Right lobe of liver (tissue), 6 donors: ENCODE measurements around the gene PPARA. TPM values are rescaled to one million over a fixed set of nuclear protein-coding genes. Genes with fewer than 3 reads are reported as not detected.
A peak's percentile ranks its signal among the peaks of the same experiment; 100 is the strongest.

ENCODE experiments used
- ATAC-seq, 4 donors: fragments of 200-7000 bp; cut with Tn5 transposase; one replicate each; pipeline ENCODE4 v1.9.1; 2020; ENCODE audit warnings: mild to moderate bottlenecking in 4 of 4, moderate library complexity in 4 of 4
- DNase-seq, 3 donors: peaks; one replicate each; pipeline ENCODE4 v3.0.0-alpha.2; 2020
- H3K27ac ChIP-seq, 3 donors: fragments of 200-600 bp; one replicate each; pipeline ENCODE4 v1.8.0; 2022
- H3K27me3 ChIP-seq, 2 donors: fragments of 200-600 bp; one replicate each; pipeline ENCODE4 v1.8.0; 2022
- H3K36me3 ChIP-seq, 4 donors: fragments of 200-600 bp; sonication (generic) in 1 of 4; one replicate each; pipeline versions ENCODE4 v1.5.1 to v1.8.0; 2017 to 2022; ENCODE audit warnings: control low read depth in 1 of 4
- H3K4me1 ChIP-seq, 4 donors: fragments of 200-600 bp; sonication (generic) in 1 of 4; one replicate each; pipeline versions ENCODE4 v1.5.1 to v1.8.0; 2017 to 2022; ENCODE audit warnings: control low read depth in 1 of 4
- H3K4me3 ChIP-seq, 3 donors: fragments of 200-600 bp; one replicate each; pipeline ENCODE4 v1.8.0; 2022
- H3K9me3 ChIP-seq, 4 donors: fragments of 200-600 bp; sonication (generic) in 1 of 4; one replicate each; pipeline versions ENCODE4 v1.5.1 to v1.8.0; 2017 to 2022; ENCODE audit warnings: control low read depth in 1 of 4
- CTCF ChIP-seq, 4 donors: fragments of 200-600 bp in 3 of 4; fragments of 450-650 bp in 1 of 4; IDR thresholded peaks; one replicate each; pipeline versions ENCODE4 v1.5.1 to v1.8.0; 2016 to 2022; ENCODE audit warnings: antibody characterized with exemption in 4 of 4, mild to moderate bottlenecking in 2 of 4
- POLR2A ChIP-seq: fragments of 450-650 bp; IDR thresholded peaks from one replicate; pipeline ENCODE4 v1.6.1; 2017; ENCODE audit warnings: antibody characterized with exemption, mild to moderate bottlenecking
- WGBS: methylation state at CpG from one replicate; pipeline ENCODE4 v1.1.6; 2018; ENCODE audit warnings: low coverage, low lambda C conversion rate; ENCODE audit not compliant: insufficient coverage; ENCODE audit errors: missing lambda C conversion rate; 5-methylcytosine and 5-hydroxymethylcytosine counted together
- intact Hi-C, 2 donors: fragments of 100-400 bp; cut with DNase I; formaldehyde crosslinking; loops; one replicate each; pipeline versions ENCODE4 v1.11.2 to v1.14.1; 2022
- total RNA-seq, 6 experiments: library from RNA; depleted of rRNA in 2 of 6; stranded (reverse); fragments of >200 nt in 2 of 6; fragmentation: NEBNext Ultra II Directional in 3 of 6; extraction: Animal tissue kit (Norgen Biotek cat#: 25700) in 3 of 6; gene quantifications; one replicate each; pipeline versions ENCODE4 v1.1.0 to v1.2.4, GENCODE V29; 2016 to 2023
- donor health status: DM: no; HTN: yes; CAD: no.
- donor health status: DM: no; HTN: no; CAD: no.
- donor health status: DM: no; HTN: no; CAD: no.
- donor health status: DM: no; HTN: yes; CAD: no.
- donor health status: DM: no; HTN: yes; CAD: no.

PPARA gene
- total RNA-seq, 6 experiments from 2014 or later, result 64.4 to 152 (median 95.1) TPM

GRCh38 chr22:46250783-46251125 lies 100.4 kb downstream of the PPARA start:
- WGBS, result 0% methylated on average over 3 of the region's 25 CpGs
- H3K9me3 ChIP-seq, result no peaks in the 10 kb centered on the region
- no peak for DNase-seq

DNA sequence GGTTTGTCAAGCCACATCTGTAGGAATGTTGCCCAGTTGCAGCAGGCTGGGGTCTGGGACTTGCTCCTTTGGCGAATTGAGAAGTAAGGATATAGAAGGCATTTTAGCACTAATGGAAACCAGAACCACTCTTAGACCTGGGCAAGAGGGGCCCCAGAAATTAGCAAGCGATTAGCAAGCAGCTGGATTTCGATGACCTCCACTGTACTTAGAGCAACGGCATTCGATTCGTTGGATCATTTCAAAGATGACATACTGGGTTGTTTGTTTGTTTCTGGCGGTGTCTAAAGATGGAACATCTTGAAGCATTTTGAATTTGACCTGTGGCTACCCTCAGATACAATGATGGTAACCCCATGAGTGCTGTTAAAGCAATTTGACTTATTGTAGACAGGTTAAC lies 100.9 kb downstream of the PPARA start:
- WGBS, result 81% methylated on average over 4 of the region's 7 CpGs
- Histone ChIP-seq H3K4me1 (peaks cover 0 to 15% (median 4%) of the 10 kb centered on the region in 4 donors), H3K9me3 (no peaks in the 10 kb centered on the region), H3K27me3 (no peaks in the 10 kb centered on the region), H3K36me3 (no peaks in the 10 kb centered on the region), H3K27ac (no peak overlapping the region), H3K4me3 (peak overlapping the region in 2 of 3 donors; percentile 81 to 83)
- intact Hi-C loops, result no loop called here
- ATAC-seq, result no peak
- DNase-seq, result no peak
- TF ChIP-seq CTCF (IDR thresholded peaks at IDR 0.05) (no peak), POLR2A (no peak)

More at GRCh38 chr22:46250783-46251125, 100.4 kb downstream of the PPARA start:
- peak; percentile 3 to 30 (median 8) for ATAC-seq
- H3K4me1 ChIP-seq, result peaks cover 0 to 17% (median 4%) of the 10 kb centered on the region in 4 donors
- H3K4me3 ChIP-seq, result peak overlapping the region; percentile 81 to 89 (median 83)
- TF ChIP-seq CTCF (IDR thresholded peaks at IDR 0.05) (no peak), POLR2A (no peak)
- no peaks in the 10 kb centered on the region for H3K36me3 ChIP-seq
- no peaks in the 10 kb centered on the region for H3K27me3 ChIP-seq
- intact Hi-C loops, result no loop called here
- H3K27ac ChIP-seq, result peak overlapping the region; percentile 58 to 81 (median 59)

- intact Hi-C loops, result no loop called here
- H3K27me3 ChIP-seq, result no peaks in the 10 kb centered on the region
- H3K4me3 ChIP-seq, result no peak overlapping the region
- no peaks in the 10 kb centered on the region for H3K36me3 ChIP-seq
- peaks cover 0 to 15% (median 4%) of the 10 kb centered on the region in 4 donors for H3K4me1 ChIP-seq
- ATAC-seq (no peak), DNase-seq (no peak)
- 87% methylated on average over 9 of the region's 9 CpGs for WGBS
- no peak overlapping the region for H3K27ac ChIP-seq
- TF ChIP-seq POLR2A, result no peak
- no peak for TF ChIP-seq CTCF (IDR thresholded peaks at IDR 0.05)
- no peaks in the 10 kb centered on the region for H3K9me3 ChIP-seq
Measured at GRCh38 chr22:46251816-46252380, 101.6 kb downstream of the PPARA start.

- DNase-seq (no peak), ATAC-seq (no peak)
- Histone ChIP-seq H3K27me3 (no peaks in the 10 kb centered on the region), H3K9me3 (no peaks in the 10 kb centered on the region), H3K4me3 (no peak overlapping the region), H3K36me3 (no peaks in the 10 kb centered on the region), H3K27ac (no peak overlapping the region), H3K4me1 (no peaks in the 10 kb centered on the region)
- no peak for TF ChIP-seq CTCF (IDR thresholded peaks at IDR 0.05)
- no peak for TF ChIP-seq POLR2A
- WGBS, result 61% methylated on average over 8 of the region's 8 CpGs
- intact Hi-C loops, result no loop called here
Measured at GRCh38 chr22:46256358-46256958, 106.1 kb downstream of the PPARA start.
